Measurements from ENCODE around the gene CCDC141.

Gene CCDC141

DNA sequence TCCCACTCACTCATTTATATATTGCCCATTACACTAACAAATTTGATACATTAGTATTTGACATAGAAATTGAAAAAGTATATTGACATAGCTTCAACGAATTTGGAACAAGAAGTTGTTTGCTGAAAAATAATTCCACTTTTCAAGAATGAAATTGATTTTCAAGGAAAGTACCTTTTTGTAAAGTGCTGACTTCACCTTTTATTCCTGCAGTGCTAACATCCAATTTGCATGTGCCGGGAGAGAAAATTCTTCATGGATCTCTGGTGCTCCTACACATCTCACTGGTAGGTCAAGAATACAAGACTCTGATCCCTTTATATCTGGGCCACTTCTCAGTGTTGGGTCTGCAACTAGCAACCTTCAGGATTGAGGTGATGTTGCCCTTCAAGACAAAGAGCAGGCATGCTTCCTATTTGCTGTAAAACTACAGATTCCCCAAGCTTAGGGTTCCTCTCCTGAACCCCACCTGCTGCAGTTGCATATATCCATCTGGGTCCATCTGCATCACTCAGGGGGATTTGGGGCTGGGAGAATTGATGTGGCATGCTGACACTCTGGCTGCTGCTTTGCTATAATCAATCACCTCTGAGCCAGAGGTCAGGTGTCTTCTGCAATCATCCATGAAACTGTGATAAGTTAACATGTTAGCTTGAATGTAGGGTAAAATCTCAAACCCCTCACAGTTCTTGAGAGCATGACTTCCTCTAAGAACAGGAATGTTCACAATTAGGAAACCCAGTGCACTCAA lies 134.3 kb downstream of the CCDC141 start:
- FAIRE-seq (peak; percentile 52), DNase-seq (ENCODE audit: insufficient read length, low spot score) (no peak)
- TF ChIP-seq POU2F2 (IDR thresholded peaks at IDR 0.05; ENCODE audit: low read depth, low read length), result no peak

DNA sequence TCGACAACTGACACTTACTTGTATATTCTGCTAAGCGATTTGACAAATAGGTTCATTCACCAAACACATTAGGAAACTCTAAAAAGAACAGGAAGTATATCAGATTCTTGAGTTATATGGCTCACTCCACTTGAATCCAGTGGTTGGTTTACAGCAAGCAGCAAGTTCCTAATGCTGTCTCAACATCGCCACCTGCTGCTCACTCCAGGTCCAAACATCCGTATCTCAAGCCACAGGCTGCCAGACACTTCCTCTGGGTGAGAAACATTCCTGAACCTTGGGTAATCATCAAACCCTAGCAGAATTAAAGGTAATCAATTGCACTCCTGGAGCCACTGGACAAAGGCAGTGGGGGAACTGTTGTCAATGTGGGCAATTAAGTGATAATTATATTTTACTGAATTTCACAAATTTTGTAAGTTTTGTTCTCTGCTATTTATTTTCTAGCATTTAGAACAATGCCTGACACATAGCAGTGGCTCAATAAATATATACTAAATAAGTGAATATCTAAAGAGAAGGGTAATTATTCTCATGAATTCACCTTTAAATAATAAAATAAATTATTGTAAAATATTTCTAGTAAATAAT lies 135.6 kb downstream of the CCDC141 start:
- peak; percentile 88 for FAIRE-seq
- DNase-seq (ENCODE audit: insufficient read length, low spot score), result no peak

DNA sequence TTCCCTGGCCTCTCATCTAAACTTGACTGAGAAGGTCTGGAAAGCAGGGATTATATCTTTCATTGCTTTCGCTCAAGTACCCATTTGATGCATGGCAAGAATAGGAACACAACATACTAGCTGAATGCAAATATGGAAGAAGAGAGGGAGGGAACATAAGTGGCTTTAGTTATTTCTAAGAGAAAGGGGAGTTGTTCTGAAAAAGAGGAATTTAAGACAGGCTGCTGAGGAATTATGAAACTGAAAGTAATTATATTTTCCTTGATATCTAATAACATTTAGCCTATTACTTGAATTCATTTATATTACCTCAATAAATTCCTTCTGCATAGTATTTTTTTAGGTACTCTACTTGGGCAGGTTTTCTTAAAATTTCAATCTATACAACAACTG lies 136.9 kb downstream of the CCDC141 start:
- DNase-seq (ENCODE audit: insufficient read length, low spot score) (no peak), FAIRE-seq (no peak)
- TF ChIP-seq SPI1 (IDR thresholded peaks at IDR 0.05; ENCODE audit: low read depth, low read length) (no peak), POU2F2 (IDR thresholded peaks at IDR 0.05; ENCODE audit: low read depth, low read length) (no peak), TAF1 (IDR thresholded peaks at IDR 0.05; ENCODE audit: low read depth, low read length) (no peak), POLR2A (IDR thresholded peaks at IDR 0.05; ENCODE audit: low read depth, low read length) (no peak), POLR2AphosphoS5 (IDR thresholded peaks at IDR 0.05; ENCODE audit: low read depth, low read length) (no peak), PAX5 (IDR thresholded peaks at IDR 0.05; ENCODE audit: insufficient read depth, low read length, severe bottlenecking) (no peak)

More for the DNA sequence above, 135.6 kb downstream of the CCDC141 start:
- TF ChIP-seq POLR2AphosphoS5 (IDR thresholded peaks at IDR 0.05; ENCODE audit: low read depth, low read length) (no peak), SPI1 (IDR thresholded peaks at IDR 0.05; ENCODE audit: low read depth, low read length) (peak; percentile 60)

DNA sequence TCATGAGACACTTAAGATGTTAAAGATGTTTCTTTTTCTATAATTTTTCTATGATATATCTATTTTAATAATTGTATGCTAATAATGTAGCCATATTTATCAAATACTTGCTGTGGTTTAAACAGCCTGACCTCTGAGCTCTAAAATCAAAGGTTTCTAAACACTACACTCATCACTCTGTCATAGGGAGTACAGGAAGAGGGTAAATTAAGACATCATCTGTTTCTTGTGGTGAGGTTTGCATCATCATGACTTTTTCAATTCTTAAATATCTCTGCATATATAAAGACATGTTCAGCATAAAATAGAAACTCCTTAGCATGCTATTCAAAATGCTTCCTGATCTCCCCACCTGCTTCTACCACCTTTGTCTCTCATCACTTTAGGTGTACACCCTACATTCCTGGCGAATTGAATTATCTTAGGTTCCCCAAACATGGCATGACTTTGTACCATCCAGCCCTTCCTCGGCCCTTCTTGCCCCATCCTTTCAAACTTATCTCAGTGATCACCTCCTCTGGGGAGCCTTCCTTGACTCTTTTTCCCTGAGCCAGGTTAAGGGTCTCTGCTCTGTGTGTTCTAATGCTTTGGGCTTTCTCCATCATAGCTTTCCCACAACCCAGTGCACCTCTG lies 137.4 kb downstream of the CCDC141 start:
- TF ChIP-seq POU2F2 (IDR thresholded peaks at IDR 0.05; ENCODE audit: low read depth, low read length) (no peak), TAF1 (IDR thresholded peaks at IDR 0.05; ENCODE audit: low read depth, low read length) (no peak), POLR2A (IDR thresholded peaks at IDR 0.05; ENCODE audit: low read depth, low read length) (no peak), POLR2AphosphoS5 (IDR thresholded peaks at IDR 0.05; ENCODE audit: low read depth, low read length) (no peak), PAX5 (IDR thresholded peaks at IDR 0.05; ENCODE audit: insufficient read depth, low read length, severe bottlenecking) (no peak), SPI1 (IDR thresholded peaks at IDR 0.05; ENCODE audit: low read depth, low read length) (no peak)
- DNase-seq (ENCODE audit: insufficient read length, low spot score) (no peak), FAIRE-seq (no peak)

DNA sequence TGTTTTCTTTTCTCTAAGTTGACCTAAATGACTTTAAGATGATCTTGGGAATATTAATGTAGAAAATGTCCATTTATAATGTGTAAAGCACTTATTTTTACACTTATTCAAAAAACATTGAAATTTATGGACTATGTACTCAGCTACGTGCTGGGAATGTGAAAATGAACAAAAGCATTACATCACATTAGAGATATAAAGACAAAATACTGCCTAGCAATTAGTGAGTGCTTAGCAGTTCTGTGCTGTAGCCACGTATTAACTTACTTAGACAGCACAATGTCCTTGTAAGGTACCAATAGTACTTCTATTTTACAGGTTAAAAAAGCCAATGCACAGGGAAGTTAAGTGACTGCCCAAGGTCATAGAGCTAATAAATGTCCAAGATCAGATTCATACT lies 138.9 kb downstream of the CCDC141 start:
- no peak for TF ChIP-seq POLR2A (IDR thresholded peaks at IDR 0.05; ENCODE audit: low read depth, low read length)
- no peak for TF ChIP-seq POU2F2 (IDR thresholded peaks at IDR 0.05; ENCODE audit: low read depth, low read length)
- TF ChIP-seq SPI1 (IDR thresholded peaks at IDR 0.05; ENCODE audit: low read depth, low read length), result no peak
- TF ChIP-seq TAF1 (IDR thresholded peaks at IDR 0.05; ENCODE audit: low read depth, low read length), result no peak
- TF ChIP-seq POLR2AphosphoS5 (IDR thresholded peaks at IDR 0.05; ENCODE audit: low read depth, low read length), result no peak
- no peak for TF ChIP-seq PAX5 (IDR thresholded peaks at IDR 0.05; ENCODE audit: insufficient read depth, low read length, severe bottlenecking)
- no peak for FAIRE-seq
- no peak for DNase-seq (ENCODE audit: insufficient read length, low spot score)

DNA sequence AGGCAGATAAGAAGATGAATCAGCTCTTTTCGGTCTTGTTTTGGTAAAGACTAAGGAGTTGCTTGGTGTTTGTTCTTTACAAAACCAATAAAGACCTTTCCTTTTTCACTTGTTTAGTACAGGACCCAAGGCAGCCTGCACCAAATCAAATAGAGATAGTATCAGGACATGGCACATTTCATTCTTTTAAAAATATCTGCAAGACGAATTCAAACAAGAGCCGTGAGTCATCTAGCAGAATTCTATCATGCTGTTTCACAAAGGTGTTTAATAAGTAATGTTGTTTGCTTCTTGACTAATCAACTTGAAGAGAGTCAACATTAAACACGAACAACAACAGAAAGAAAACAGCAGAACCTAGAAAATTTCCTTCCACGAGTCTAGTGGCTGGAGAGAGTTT lies 139.9 kb downstream of the CCDC141 start:
- no peak for DNase-seq (ENCODE audit: insufficient read length, low spot score)
- TF ChIP-seq TAF1 (IDR thresholded peaks at IDR 0.05; ENCODE audit: low read depth, low read length) (no peak), PAX5 (IDR thresholded peaks at IDR 0.05; ENCODE audit: insufficient read depth, low read length, severe bottlenecking) (no peak), POU2F2 (IDR thresholded peaks at IDR 0.05; ENCODE audit: low read depth, low read length) (no peak), SPI1 (IDR thresholded peaks at IDR 0.05; ENCODE audit: low read depth, low read length) (no peak), POLR2AphosphoS5 (IDR thresholded peaks at IDR 0.05; ENCODE audit: low read depth, low read length) (no peak), POLR2A (IDR thresholded peaks at IDR 0.05; ENCODE audit: low read depth, low read length) (no peak)
- no peak for FAIRE-seq

DNA sequence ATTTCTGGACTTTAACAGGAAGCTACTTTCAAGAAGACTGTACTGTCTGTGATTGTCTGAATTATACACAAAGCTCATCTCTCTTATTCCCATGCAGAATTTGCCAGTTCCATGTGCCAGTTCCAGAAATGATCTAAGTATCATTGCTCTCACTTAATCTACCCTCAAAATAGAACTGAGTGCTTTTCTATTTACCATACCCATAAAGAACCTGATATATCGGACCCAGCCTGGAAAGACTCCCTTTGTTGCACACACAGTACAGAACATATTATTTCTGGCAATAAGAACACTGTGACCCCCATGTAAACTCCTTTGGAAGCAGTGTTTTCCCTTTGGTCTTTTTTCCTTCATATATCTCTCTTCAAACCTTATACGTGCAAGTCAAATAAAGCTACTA lies 140.4 kb downstream of the CCDC141 start:
- TF ChIP-seq SPI1 (IDR thresholded peaks at IDR 0.05; ENCODE audit: low read depth, low read length) (no peak), PAX5 (IDR thresholded peaks at IDR 0.05; ENCODE audit: insufficient read depth, low read length, severe bottlenecking) (no peak), POU2F2 (IDR thresholded peaks at IDR 0.05; ENCODE audit: low read depth, low read length) (no peak), POLR2AphosphoS5 (IDR thresholded peaks at IDR 0.05; ENCODE audit: low read depth, low read length) (no peak), TAF1 (IDR thresholded peaks at IDR 0.05; ENCODE audit: low read depth, low read length) (no peak), POLR2A (IDR thresholded peaks at IDR 0.05; ENCODE audit: low read depth, low read length) (no peak)
- FAIRE-seq (no peak), DNase-seq (ENCODE audit: insufficient read length, low spot score) (no peak)

DNA sequence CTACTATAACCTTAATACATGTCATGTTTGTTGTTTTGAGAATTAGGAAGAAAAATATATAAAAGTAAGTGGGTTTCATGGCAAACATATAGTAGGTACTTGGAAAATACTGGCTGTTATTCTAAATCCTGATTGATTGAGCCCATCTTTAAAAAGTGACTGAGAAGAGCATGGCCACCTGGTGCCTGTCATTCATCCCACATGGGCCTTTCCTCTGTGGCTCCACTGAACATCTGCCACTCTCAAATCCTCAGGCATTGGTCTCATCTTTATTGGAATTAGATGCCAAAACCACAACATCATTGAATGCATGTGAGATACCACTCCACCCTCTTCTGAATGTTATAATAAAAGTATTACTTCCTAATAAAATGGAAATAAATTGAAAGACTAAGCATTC lies 141.1 kb downstream of the CCDC141 start:
- no peak for DNase-seq (ENCODE audit: insufficient read length, low spot score)

DNA sequence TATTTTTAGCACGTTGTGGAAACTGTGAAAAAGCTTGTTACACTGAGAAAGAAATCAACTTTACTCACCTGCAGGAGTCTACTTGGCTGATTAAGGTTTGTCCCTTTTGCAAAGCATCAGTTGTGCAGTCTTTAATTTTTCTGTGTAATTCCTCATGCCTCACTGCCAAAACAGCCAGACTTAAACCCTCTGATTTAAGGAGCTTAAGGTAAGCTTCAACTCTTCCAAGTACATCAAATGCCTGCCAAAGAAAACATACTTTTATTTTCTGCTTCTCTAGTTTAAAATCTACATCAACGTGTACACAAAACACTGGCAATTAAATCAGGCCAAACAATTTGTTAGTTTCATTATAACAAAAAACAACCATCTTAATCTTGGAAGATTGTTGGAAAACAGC lies 144.7 kb downstream of the CCDC141 start:
- DNase-seq (ENCODE audit: insufficient read length, low spot score) (no peak), FAIRE-seq (no peak)
- TF ChIP-seq TAF1 (IDR thresholded peaks at IDR 0.05; ENCODE audit: low read depth, low read length), result no peak
- no peak for TF ChIP-seq SPI1 (IDR thresholded peaks at IDR 0.05; ENCODE audit: low read depth, low read length)
- TF ChIP-seq POLR2AphosphoS5 (IDR thresholded peaks at IDR 0.05; ENCODE audit: low read depth, low read length), result no peak
- no peak for TF ChIP-seq POU2F2 (IDR thresholded peaks at IDR 0.05; ENCODE audit: low read depth, low read length)

More for the DNA sequence above, 141.1 kb downstream of the CCDC141 start:
- no peak for FAIRE-seq
- no peak for TF ChIP-seq POLR2A (IDR thresholded peaks at IDR 0.05; ENCODE audit: low read depth, low read length)
- TF ChIP-seq POU2F2 (IDR thresholded peaks at IDR 0.05; ENCODE audit: low read depth, low read length), result no peak
- TF ChIP-seq SPI1 (IDR thresholded peaks at IDR 0.05; ENCODE audit: low read depth, low read length), result no peak
- no peak for TF ChIP-seq PAX5 (IDR thresholded peaks at IDR 0.05; ENCODE audit: insufficient read depth, low read length, severe bottlenecking)
- no peak for TF ChIP-seq POLR2AphosphoS5 (IDR thresholded peaks at IDR 0.05; ENCODE audit: low read depth, low read length)
- TF ChIP-seq TAF1 (IDR thresholded peaks at IDR 0.05; ENCODE audit: low read depth, low read length), result no peak

DNA sequence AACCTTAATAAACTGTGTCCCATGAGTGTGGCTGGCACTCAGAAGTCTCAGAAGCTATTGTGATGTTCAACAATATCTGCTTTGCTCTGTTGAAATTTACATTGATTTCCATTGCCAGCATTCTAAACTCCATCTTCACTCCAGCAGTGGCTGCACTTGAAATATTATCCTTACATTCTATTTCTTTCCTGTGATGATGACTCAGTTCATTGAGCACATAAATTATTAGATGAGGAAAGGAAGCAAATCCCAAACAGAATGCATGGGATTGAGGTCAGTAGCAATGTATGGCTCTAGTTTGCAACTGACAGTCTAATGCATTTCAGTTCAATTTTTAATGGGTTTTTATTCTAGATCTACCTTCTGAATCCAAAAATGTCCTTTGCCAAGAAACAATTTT lies 150.3 kb downstream of the CCDC141 start:
- DNase-seq (ENCODE audit: insufficient read length, low spot score) (no peak), FAIRE-seq (no peak)
- TF ChIP-seq POU2F2 (IDR thresholded peaks at IDR 0.05; ENCODE audit: low read depth, low read length) (no peak), TAF1 (IDR thresholded peaks at IDR 0.05; ENCODE audit: low read depth, low read length) (no peak), POLR2AphosphoS5 (IDR thresholded peaks at IDR 0.05; ENCODE audit: low read depth, low read length) (no peak), SPI1 (IDR thresholded peaks at IDR 0.05; ENCODE audit: low read depth, low read length) (no peak), PAX5 (IDR thresholded peaks at IDR 0.05; ENCODE audit: insufficient read depth, low read length, severe bottlenecking) (no peak), POLR2A (IDR thresholded peaks at IDR 0.05; ENCODE audit: low read depth, low read length) (no peak)

Measured in GM12891 (cell line).